ENCODE data around the gene PSMB9. TPM values are rescaled to one million over a fixed set of nuclear protein-coding genes. Genes with fewer than 3 reads are reported as not detected.

The PSMB9 gene
- total and polyA plus RNA-seq, 2 donors (not counting 1 experiment from before 2014, with no cell fraction given), result 181 to 242 TPM

DNA sequence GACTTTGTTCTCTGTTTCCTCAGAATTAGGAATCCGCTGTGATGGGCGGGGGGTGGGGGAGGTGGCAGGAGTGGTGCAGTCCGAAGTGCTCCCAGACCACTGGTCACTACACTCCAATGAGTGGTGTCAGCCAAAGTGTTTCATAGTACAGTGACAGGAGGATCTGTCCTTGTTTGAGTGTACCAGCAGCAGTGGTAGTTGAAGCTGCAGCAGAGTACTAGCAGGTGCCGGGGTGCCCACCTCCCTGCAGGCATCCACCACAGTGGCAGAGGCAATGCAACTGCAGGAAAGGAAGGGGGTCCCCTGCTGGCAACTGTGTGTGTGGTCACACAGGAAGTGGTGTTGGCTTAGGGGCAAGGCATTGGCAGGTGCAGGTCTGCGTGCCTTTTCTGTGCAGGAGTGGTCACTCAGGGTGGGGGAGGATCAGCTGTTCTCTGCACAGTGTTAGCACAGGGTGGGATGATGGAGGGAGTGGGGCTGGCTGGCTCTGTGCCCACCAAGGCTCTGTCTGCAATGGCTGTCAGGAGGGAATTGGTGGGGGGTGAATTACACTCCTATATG lies 46.9 kb upstream of the PSMB9 start:
- TF ChIP-seq, protein P1, sequence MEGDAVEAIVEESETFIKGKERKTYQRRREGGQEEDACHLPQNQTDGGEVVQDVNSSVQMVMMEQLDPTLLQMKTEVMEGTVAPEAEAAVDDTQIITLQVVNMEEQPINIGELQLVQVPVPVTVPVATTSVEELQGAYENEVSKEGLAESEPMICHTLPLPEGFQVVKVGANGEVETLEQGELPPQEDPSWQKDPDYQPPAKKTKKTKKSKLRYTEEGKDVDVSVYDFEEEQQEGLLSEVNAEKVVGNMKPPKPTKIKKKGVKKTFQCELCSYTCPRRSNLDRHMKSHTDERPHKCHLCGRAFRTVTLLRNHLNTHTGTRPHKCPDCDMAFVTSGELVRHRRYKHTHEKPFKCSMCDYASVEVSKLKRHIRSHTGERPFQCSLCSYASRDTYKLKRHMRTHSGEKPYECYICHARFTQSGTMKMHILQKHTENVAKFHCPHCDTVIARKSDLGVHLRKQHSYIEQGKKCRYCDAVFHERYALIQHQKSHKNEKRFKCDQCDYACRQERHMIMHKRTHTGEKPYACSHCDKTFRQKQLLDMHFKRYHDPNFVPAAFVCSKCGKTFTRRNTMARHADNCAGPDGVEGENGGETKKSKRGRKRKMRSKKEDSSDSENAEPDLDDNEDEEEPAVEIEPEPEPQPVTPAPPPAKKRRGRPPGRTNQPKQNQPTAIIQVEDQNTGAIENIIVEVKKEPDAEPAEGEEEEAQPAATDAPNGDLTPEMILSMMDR (IDR thresholded peaks at IDR 0.05), result no peak
- TF ChIP-seq EZH2 (IDR thresholded peaks at IDR 0.05; ENCODE audit: borderline replicate concordance, insufficient read depth, low read depth, low read length, poor library complexity, severe bottlenecking), result no peak
- intact Hi-C loops (cut with micrococcal nuclease), result no loop called here

DNA sequence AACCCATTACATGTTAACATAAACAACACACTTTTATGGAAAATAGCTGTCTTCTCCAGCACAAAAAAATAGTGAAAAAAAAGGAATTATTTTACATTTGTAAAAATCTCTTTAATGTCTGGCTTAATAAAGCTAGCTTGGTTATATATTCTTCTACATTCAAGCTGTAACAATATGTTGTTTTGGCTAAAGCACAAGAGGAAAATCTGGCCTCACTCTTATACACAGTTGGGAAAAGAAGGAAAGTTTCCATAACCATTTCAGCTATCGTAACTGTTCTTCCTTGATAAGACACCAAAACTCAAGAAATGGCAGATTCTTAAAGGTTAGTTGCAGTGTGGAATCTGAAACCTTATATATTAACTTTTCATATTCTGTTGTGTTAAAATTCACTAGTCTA lies 44.8 kb upstream of the PSMB9 start:
- TF ChIP-seq EZH2 (IDR thresholded peaks at IDR 0.05; ENCODE audit: borderline replicate concordance, insufficient read depth, low read depth, low read length, poor library complexity, severe bottlenecking), result no peak
- TF ChIP-seq, protein P1 (IDR thresholded peaks at IDR 0.05), result no peak
- Histone ChIP-seq H3K36me3 (replicated peaks in 1 of 2; ENCODE audit: control extremely low read depth in 1 of 2, control insufficient read depth in 1 of 2, extremely low read depth in 1 of 2, insufficient read depth in 2 of 2, low read length in 1 of 2) (peaks cover 14 to 56% of the 10 kb centered on the region in 2 experiments), H3K79me2 (ENCODE audit: control insufficient read depth, insufficient read depth, low read length) (peaks cover 51% of the 10 kb centered on the region), H3K4me2 (replicated peaks; ENCODE audit: low read depth, low read length, poor library complexity, severe bottlenecking) (no peak overlapping the region), H3K27ac (ENCODE audit: low read length in 2 of 2) (no peak overlapping the region), H3K27me3 (replicated peaks in 1 of 4; ENCODE audit: control extremely low read depth in 1 of 4, control insufficient read depth in 3 of 4, insufficient read depth in 4 of 4, low read length in 3 of 4) (no peaks in the 10 kb centered on the region), H3K9ac (ENCODE audit: low read length) (no peak overlapping the region), H3K4me1 (ENCODE audit: control insufficient read depth in 2 of 2, insufficient read depth in 2 of 2, low read length in 2 of 2) (peaks cover 18 to 31% of the 10 kb centered on the region in 2 donors), H3K9me3 (ENCODE audit: control extremely low read depth in 1 of 3, control insufficient read depth in 2 of 3, insufficient read depth in 1 of 3, low read length in 2 of 3) (peaks cover 0 to 5% (median 4%) of the 10 kb centered on the region in 3 donors), H2AFZ (ENCODE audit: insufficient read depth, low read depth, low read length, poor library complexity, severe bottlenecking) (no peak overlapping the region), H4K20me1 (ENCODE audit: control insufficient read depth, insufficient read depth, low read length, poor library complexity, severe bottlenecking) (peaks cover 17% of the 10 kb centered on the region), H3K4me3 (ENCODE audit: control extremely low read depth in 1 of 5, extremely low read depth in 1 of 5, insufficient read depth in 1 of 5, low read depth in 2 of 5, low read length in 4 of 5) (no peak overlapping the region)
- H3K27me3 Mint-ChIP-seq, result no peaks in the 10 kb centered on the region
- ATAC-seq (ENCODE audit: low read depth) (no peak), DNase-seq (no peak)
- WGBS (ENCODE audit: insufficient coverage), result no CpG with 5 or more reads among the region's 1 CpG
- peaks cover 3% of the 10 kb centered on the region for H3K9me3 Mint-ChIP-seq (ENCODE audit: insufficient read depth)
- POLR2A ChIA-PET, result no interaction called here
- H3K4me1 Mint-ChIP-seq, result peaks cover 55% of the 10 kb centered on the region
- no peak overlapping the region for H3K4me3 Mint-ChIP-seq
- CTCF ChIA-PET, result interaction anchor here (1.2 to 2.7 kb wide), 5 partner anchors 23 to 396 kb away, joined by 3 to 9 read pairs (median 6); partner anchors contain the start of gene TAP2
- intact Hi-C loops (cut with micrococcal nuclease), result no loop called here
- peak overlapping the region; percentile 10 for H3K27ac Mint-ChIP-seq

More for the DNA sequence above, 46.9 kb upstream of the PSMB9 start:
- no peak overlapping the region for H2AFZ ChIP-seq (ENCODE audit: insufficient read depth, low read depth, low read length, poor library complexity, severe bottlenecking)
- ChIA-PET POLR2A (no interaction called here), CTCF (interaction anchor here (1.1 to 2.7 kb wide), 3 partner anchors 10 to 31 kb away, joined by 4 to 9 read pairs (median 7); partner anchors contain the start of gene TAP2)
- H3K4me2 ChIP-seq (replicated peaks; ENCODE audit: low read depth, low read length, poor library complexity, severe bottlenecking), result no peak overlapping the region
- H3K9me3 ChIP-seq (ENCODE audit: control extremely low read depth in 1 of 3, control insufficient read depth in 2 of 3, insufficient read depth in 1 of 3, low read length in 2 of 3), result peaks cover 0 to 6% (median 5%) of the 10 kb centered on the region in 3 donors
- Mint-ChIP-seq H3K27ac (peak overlapping the region; percentile 82), H3K27me3 (no peaks in the 10 kb centered on the region), H3K4me3 (no peak overlapping the region), H3K4me1 (peaks cover 43% of the 10 kb centered on the region), H3K9me3 (ENCODE audit: insufficient read depth) (peaks cover 11% of the 10 kb centered on the region)
- peak overlapping the region in 1 of 2 donors; percentile 36 for H3K27ac ChIP-seq (ENCODE audit: low read length in 2 of 2)
- DNase-seq (no peak), ATAC-seq (ENCODE audit: low read depth) (peak; percentile 24)
- H3K4me1 ChIP-seq (ENCODE audit: control insufficient read depth in 2 of 2, insufficient read depth in 2 of 2, low read length in 2 of 2), result peaks cover 0 to 10% of the 10 kb centered on the region in 2 donors
- 77% methylated on average over 4 of the region's 5 CpGs for WGBS (ENCODE audit: insufficient coverage)
- H4K20me1 ChIP-seq (ENCODE audit: control insufficient read depth, insufficient read depth, low read length, poor library complexity, severe bottlenecking), result no peaks in the 10 kb centered on the region
- no peak overlapping the region for H3K4me3 ChIP-seq (ENCODE audit: control extremely low read depth in 1 of 5, extremely low read depth in 1 of 5, insufficient read depth in 1 of 5, low read depth in 2 of 5, low read length in 4 of 5)
- H3K27me3 ChIP-seq (replicated peaks in 1 of 4; ENCODE audit: control extremely low read depth in 1 of 4, control insufficient read depth in 3 of 4, insufficient read depth in 4 of 4, low read length in 3 of 4), result no peaks in the 10 kb centered on the region
- peaks cover 5 to 35% of the 10 kb centered on the region in 2 experiments for H3K36me3 ChIP-seq (replicated peaks in 1 of 2; ENCODE audit: control extremely low read depth in 1 of 2, control insufficient read depth in 1 of 2, extremely low read depth in 1 of 2, insufficient read depth in 2 of 2, low read length in 1 of 2)
- peaks cover 30% of the 10 kb centered on the region for H3K79me2 ChIP-seq (ENCODE audit: control insufficient read depth, insufficient read depth, low read length)
- H3K9ac ChIP-seq (ENCODE audit: low read length), result no peak overlapping the region
